HG03060 (cell line): Measurements from ENCODE around the gene DENND1A.
"Not testable (repeated sequence)": the region's sequence is repeated elsewhere in the genome, so short reads cannot be mapped to it uniquely, and the experiment has no call there.

ENCODE experiments used
- ATAC-seq: cut with Tn5 transposase; IDR thresholded peaks from one replicate; pipeline ENCODE4 v1.9.1; 2021; ENCODE audit warnings: low read depth, moderate number of reproducible peaks; ENCODE audit not compliant: unreplicated experiment

Gene DENND1A

DNA sequence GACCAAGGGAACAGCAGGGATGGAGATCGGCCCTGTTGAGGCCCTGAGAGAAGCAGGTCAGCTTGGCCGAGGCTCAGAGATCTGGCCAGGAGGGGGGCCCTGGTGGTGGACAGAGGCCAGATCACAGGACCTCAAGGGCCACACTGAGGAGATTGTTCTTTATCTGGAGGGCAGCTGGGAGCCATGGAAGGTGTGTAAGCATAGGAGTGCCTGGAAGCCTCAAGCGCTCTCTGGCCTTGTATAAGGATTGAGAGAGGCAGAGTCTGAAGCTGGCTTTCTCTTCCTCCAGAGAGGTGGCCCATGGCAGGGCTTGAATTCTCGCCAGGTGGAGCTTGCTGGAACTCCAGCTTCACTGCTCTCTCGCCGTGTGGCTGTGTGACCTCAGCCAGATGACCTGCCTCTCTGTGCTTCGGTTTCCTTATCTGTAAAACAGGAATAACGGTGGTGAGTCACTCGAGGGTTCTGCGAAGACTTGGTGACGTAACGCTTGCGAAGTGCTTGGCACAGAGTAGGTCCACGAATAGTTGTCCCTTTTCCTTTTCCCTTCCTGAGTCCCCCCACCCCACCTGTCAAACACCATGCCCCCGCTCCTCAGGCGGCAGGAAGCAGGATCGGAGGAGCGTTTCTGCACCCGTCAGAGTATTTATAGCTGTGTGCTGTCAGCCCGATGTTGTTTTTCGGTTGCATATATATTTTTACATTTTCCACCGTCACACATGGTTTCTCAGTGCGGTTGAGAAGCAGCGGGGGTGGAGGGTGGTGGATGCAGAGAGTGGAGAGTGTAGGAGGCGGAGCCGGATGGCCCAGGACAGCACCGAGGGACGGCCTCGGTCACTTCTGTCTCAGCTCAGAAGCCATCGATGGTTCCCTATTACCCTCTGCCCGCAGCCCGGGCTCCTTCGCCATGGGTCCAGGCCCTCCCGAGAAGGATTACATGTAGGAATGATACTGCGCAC is 590.9 kb downstream of the DENND1A start:
- ATAC-seq, result peak; percentile 37

DNA sequence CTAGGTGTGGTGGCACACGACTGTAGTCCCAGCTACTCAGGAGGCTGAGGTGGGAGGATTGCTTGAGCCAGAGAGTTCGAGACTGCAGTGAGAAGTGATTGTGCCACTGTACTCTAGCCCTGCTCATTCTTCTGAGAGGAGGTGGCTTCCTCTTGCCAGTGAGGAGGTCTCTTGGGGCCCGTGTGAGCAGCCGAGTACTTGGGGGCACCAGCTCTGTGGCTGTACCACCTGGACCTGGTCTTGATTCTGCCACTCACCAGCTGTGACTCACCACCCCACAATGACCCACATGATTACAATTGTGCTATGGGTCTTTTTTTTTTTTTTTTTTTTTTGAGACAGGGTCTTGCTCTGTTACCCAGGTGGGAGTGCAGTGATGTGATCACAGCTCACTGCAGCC is 592.0 kb downstream of the DENND1A start:
- ATAC-seq, result no peak

DNA sequence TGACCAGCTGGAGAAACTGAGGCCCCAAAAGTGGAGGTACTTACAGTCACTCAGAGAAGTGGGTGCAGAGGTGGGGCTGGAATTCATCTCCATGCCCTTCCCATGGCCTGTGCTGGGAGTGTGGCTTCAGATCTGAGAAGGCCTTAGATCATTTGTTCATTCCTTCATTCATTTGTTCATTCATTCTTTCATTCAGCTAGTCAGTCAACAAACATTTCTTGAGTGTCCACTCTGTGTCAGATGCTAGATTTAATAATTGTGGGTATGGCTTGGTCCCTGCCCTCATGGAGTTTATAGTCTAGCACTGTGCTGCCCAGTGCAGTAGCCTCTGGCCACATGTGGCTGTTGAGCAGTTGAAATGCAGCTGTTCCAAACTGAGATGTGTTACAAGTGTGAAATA is 593.0 kb downstream of the DENND1A start:
- ATAC-seq, result no peak

DNA sequence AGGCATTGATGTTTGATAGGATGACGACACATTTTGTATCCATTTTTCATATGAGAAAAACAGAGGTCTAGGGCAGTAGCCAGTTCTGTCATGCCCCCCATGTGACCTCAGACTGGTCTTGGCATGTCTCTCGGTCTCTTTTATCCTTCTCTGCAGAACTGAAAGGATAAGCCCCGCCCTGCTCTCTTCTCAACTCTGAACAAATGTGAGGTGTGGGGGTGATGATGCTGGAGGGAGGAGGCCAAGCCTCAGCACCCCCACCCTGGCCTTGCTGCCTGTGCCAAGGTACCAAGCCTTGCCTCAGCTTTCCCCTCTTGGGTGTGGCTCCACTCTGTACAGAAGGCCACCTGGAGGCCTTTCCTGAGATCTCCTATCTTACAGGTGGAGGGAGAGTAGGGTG is 593.5 kb downstream of the DENND1A start:
- no peak for ATAC-seq

DNA sequence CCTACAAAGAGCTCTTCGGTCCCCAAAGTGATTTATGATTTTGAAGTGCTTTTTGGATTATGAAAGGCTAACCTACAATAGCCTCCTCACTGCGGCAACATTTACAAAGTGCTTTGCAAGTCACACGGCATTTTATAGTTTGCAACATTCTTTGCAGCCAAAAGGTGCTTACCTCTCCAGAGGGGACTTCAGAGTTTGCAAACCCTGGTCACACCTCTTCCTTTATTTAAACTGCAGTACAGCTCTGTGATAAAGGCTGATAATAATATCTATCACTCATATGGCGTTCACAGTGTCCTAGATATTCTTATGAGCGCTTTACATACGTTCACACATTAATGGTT is 594.0 kb downstream of the DENND1A start:
- no peak for ATAC-seq

DNA sequence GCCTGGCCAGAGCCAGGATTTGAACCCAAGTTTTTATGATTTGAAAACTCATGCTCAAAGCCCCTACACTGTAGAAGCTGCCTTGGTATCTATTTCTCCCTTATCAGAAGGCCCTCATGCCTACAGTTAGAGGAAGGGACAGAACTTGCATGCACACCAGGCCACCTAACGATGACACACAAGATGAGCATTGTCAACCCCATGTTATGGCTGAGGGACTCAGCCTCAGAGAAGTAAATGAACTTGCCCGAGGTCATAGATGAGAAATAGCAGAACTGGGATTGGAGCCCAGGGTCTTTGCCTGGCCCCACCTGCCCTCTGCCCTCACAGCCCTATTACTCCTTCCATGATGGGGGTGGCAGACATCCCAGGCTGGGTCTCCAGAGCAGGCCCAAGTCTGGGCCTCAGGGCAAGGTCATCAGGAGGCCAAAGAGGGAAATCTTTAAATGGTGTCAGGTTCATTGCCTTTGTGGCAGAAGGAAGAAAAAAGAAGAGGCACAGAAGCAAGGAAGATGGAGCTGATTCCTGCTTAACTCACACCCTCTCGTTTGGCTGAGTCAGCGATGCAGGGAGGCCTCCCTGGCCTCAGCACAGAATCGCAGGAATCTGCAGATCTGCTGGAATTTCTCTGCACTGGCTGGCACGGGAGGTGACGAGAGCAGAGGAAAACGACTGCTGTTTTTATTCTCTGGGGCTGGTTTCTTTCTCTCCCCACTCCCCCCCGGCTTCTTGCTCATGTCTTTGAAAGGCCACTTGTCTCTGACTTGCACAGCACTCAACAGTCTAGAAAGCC is 594.5 kb downstream of the DENND1A start:
- ATAC-seq, result no peak

DNA sequence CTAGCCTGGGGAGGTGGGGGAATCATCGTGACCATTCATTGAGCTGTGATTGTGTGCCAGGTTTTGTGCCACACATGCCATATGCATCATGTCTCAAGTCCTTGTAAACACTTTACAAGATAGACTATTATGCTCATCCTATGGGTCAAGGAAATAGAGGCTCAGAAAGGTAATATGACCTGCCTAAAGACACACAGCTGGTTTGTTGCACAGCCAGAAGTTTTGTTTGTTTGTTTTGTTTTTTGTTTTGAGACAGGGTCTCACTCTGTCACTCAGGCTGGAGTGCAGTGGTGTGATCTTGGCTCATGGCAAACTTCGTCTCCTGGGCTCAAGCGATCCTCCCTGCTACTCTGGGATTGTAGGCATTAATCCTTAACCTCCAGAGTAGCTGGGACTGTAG is 595.3 kb downstream of the DENND1A start:
- no peak for ATAC-seq

DNA sequence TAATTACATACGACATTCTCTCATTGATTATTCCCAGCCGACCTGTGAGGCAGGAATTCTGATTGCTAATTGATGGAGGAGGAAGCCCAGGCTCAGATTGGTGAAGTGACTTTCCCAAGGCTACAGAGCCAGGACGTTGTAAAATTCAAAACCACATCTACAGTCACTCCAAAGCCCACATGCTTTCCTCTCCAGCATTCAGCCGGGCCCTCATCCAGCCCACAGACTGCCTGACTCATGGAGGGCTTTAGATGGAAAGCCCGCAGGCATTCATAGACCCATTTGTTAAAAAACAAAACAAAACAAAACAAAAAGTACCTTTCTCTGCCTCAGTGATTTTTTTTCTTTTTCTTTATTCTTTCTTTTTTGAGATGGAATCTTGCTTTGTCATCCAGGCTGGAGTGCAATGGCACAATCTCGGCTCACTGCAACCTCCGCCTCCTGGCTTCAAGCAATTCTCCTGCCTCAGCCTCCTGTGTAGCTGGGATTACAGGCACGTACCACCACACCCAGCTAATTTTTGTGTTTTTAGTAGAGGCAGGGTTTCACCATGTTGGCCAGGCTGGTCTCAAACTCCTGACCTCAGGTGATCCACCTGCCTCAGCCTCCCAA is 596.8 kb downstream of the DENND1A start:
- ATAC-seq, result not testable (repeated sequence)

DNA sequence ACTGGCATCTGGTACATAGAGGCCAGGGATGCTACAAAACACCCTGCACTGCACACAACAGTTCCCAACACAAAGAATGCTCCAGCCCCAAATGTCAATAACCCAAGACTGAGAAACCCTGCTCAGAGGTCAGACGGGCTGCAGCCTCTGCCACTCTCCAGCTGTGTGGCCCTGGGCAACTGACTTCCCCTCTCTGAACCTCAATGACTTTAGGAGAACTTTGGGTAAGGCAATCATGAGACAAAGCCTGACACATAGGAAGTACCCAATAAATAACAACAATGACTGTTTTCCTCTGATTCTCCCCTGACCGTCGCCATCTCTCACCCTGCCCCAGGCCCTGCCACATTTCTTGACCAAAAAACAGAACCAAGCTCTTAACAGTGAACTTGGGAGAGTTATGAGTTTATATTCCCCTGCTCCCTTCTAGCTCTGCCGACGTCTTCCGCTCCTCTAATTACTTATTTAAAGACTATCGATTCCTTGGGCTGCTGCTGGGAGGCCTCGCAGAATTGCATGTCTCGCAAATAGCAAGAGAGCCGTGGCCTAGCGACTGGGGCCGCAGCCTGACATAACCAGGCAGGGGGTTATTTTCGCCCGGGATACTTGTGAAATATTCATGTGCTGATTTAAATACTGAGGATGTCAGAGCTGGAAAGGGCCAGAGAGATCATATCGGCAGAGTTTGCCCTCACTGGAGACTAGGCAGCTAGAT is 598.4 kb downstream of the DENND1A start:
- ATAC-seq, result no peak
